GM12874 (cell line): Measurements from ENCODE around the gene BPI.

ENCODE experiments used
- CTCF ChIP-seq: IDR thresholded peaks from 2 replicates; pipeline ENCODE4 v1.5.1; 2011; ENCODE audit warnings: low read depth, mild to moderate bottlenecking, control low read depth, low read length, moderate library complexity; ENCODE audit not compliant: insufficient read depth

Gene BPI

GRCh38 chr20:38270869-38271605 is 32.9 kb upstream of the BPI start:
- no peak for TF ChIP-seq CTCF

GRCh38 chr20:38271608-38272120 is 32.3 kb upstream of the BPI start:
- no peak for TF ChIP-seq CTCF

GRCh38 chr20:38272398-38272797 is 31.6 kb upstream of the BPI start:
- no peak for TF ChIP-seq CTCF

GRCh38 chr20:38272961-38273360 is 31.0 kb upstream of the BPI start:
- TF ChIP-seq CTCF, result no peak

GRCh38 chr20:38275815-38276550 is 28.0 kb upstream of the BPI start:
- TF ChIP-seq CTCF, result no peak

GRCh38 chr20:38277285-38277684 is 26.7 kb upstream of the BPI start:
- no peak for TF ChIP-seq CTCF

- TF ChIP-seq CTCF, result no peak
Observed at GRCh38 chr20:38277691-38278090, 26.3 kb upstream of the BPI start.
